Inflammatory macrophage (primary cell): Measurements from ENCODE around the gene MAPK6.
A peak's percentile ranks its signal among the peaks of the same experiment; 100 is the strongest.
"Not testable (repeated sequence)": the region's sequence is repeated elsewhere in the genome, so short reads cannot be mapped to it uniquely, and the experiment has no call there.

Experiments used
- DNase-seq, 2 donors: peaks; one replicate each; pipeline ENCODE4 v3.0.0-alpha.2; 2020 to 2022

The MAPK6 gene

GRCh38 chr15:52080706-52081392, 61.8 kb downstream of the MAPK6 start:
- DNase-seq: no peak

GRCh38 chr15:52082197-52083036, 63.4 kb downstream of the MAPK6 start:
- peak; percentile 35 to 43 for DNase-seq

DNA sequence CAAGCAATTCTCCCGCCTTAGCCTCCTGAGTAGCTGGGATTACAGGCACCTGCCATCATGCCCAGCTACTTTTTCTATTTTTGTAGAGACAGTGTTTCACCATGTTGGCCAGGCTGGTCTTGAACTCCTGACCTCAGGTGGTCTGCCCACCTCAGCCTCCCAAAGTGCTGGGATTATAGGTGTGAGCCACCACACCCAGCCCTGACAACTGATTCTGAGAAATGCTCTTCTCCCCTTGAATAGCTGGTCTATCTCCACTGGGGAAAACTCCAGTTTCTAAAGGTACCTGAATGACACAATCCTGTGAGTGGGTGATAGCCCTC, 64.0 kb downstream of the MAPK6 start:
- DNase-seq: not testable (repeated sequence)

- DNase-seq: no peak
Observed at GRCh38 chr15:52083603-52084002, 64.6 kb downstream of the MAPK6 start.

DNA sequence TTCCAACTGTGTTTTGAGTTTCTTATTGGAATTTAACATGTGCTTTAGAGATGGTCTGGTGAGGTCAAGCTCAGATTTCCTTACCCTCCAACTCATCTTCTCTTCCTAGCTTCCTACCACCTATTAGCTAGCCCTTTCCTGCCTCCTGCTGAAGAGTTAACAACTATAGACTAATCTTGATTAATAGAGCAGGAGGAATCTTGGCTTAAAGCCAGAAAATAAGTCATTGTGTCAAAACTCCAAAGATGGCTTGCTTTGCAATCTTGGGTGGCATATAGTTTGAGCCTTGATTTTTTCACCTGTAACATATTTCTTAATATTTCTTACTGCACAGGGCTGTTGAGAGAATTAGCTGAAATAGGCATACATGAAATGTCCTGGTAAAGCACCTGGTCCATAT, 66.3 kb downstream of the MAPK6 start:
- DNase-seq: no peak

DNA sequence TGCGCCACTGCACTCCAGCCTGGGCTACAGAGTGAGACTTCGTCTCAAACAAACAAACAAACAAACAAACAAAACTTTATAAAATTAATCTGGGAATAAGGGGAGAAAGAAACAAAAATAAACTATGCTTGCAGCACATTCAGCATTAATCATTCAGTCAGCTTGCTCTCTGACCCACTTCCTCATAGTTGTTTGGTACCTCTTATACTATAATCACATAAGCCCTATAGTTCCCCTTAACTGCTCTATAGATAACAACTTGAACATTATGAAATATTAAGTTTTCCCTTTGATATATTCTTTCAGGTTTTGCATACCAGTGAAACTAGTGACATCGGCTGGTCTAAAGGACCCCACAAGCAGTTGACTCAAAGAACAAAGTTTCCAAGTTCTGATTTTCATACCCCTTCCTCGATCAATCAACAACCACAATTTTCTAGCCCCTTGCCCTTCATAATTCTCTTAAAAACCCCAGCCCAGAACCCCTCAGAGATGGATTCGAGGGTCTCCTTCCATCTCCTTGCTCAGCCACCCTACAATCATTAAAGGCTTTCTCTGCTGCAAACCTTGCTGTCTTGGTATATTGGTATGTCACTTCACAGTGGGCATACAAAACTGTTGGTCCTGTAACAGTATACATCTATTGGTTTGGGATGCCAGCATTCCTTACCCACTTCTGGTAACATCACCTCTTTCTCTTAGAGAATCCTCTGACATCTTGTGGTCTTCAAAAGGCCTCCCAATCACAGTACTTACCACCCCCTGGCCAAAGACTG, 67.2 kb downstream of the MAPK6 start:
- peak; percentile 58 to 60 for DNase-seq

DNA sequence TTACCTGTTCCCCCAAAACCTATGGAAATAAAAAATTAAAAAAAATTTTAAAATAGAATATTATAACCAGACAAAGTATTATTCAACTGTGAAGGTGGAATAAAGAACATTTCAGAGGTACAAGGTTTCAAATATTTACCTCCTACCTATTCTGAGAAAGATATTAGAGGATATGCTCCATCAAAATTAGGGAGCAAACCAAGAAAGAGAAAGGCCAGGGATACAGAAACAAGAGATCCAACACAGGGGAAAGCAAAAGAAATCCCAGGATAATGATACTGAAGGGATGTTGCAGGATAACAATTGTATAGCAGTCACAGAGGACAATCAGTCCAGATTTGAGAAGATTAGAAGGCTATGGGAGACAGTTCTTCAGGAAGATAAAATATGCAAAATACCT, 71.2 kb downstream of the MAPK6 start:
- no peak for DNase-seq

GRCh38 chr15:52093167-52093538, 74.1 kb downstream of the MAPK6 start:
- DNase-seq: no peak

- peak; percentile 57 to 61 for DNase-seq
Observed at GRCh38 chr15:52093539-52094510, 74.8 kb downstream of the MAPK6 start.

DNA sequence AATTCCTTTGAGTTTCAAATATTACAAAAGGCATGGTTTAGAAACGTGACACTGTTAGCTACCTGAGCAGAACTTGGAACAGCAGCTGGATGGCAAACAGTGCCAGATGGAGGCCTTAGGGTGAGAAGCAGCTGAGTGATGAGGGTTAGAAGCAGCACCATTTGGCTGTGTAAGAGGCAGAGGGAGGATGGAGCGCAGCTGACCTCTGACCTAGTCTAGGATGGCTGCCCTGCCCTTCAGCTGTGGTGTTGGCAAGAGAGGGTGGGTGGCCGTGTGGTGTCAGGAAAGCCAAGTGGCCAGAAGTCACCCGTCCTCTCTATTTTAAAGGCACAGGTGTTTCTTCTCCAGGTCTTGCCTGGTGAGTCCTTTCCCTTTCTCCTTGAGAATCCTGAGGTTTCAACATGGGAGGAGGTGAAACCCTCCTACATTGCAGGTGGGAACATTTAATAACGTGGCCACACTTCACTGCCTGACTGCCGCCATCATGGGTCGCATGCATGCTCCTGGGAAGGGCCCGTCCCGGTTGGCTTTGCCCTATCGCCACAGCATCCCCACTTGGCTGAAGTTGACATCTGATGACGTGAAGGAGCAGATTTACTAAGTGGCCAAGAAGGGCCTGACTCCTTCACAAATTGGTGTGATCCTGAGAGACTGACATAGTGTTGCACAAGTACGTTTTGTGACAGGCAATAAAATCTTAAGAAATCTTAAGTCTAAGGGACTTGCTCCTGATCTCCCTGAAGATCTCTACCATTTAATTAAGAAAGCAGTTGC, 76.0 kb downstream of the MAPK6 start:
- no peak for DNase-seq

GRCh38 chr15:52095597-52096262, 76.7 kb downstream of the MAPK6 start:
- DNase-seq: peak in 1 of 2 donors; percentile 20

GRCh38 chr15:52096536-52096935, 77.5 kb downstream of the MAPK6 start:
- DNase-seq: not testable (repeated sequence)

GRCh38 chr15:52097180-52097579, 78.2 kb downstream of the MAPK6 start:
- DNase-seq: no peak

DNA sequence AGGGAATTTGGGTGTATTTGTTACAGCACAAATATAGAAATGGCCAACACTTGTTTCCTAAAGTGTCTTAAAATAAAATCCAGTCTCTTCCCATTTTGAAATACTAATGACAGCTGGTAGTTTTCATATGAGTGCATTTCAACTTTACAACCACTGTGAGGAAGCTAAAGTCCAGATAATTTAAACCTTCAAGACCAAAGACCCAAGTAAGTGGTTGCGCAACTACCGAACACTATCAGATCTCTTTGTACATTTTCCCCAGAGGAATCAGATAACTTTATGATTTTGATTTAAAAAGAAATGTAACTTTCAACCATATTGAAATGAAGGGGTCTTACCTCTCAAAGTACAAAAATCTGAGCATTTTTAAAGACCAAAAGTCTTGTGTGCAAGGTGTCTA, 79.3 kb downstream of the MAPK6 start:
- DNase-seq: peak; percentile 37 to 38

DNA sequence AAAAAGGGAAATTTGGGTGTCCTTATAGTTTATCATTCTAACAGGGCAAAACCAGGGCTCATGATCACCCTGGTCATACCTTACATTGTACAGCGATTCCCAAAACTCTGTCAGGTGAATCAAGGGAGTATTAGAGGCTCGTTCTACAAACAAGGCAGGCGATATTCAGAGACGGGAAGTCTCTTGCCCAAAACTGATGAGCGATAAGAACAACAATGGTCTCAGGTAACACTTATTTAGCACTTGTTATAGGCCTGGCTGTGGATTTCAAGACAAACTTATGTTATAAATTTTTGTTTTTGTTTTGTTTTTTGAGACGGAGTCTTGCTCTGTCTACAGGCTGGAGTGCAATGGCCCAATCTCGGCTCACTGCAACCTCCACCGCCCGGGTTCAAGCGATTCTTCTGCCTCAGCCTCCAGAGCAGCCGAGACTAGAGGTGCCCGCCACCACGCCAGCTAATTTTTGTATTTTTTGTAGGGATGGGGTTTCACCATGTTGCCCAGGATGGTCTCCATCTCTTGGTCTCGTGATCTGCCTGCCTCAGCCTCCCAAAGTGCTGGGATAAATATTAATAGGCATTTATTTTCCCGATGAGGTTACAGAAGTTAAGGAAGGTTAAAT, 80.7 kb downstream of the MAPK6 start:
- DNase-seq: no peak

DNA sequence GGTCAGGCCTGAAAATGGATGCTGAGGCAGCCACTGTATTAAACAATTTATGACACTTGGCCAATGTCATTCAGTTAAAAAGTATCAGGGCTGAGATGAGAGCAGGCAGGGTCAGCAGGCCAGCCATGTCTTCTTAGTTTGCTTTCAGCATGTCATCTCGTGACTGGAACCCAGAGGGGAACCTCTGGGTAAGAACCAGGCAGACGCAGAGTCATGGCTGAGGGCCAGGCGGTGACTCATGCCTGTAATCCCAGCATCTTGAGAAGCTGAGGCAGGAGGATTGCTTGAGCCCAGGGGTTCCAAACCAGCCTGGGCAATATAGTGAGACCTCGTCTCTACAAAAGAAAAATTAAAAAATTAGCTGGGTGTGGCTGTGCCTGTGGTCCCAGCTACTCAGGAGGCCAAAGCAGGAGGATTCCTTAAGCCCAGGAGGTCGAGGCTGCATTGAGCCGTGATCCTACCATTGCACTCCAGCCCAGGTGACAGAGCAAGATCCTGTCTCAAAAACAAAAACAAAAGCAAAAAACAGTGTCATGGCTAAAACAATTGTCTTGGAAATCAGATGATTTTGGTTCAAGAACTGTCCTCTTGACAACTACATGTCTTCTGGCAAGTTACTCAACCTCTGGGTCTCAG, 81.9 kb downstream of the MAPK6 start:
- DNase-seq: peak; percentile 93 to 96

- peak; percentile 51 to 61 for DNase-seq
Observed at GRCh38 chr15:52101542-52102323, 82.7 kb downstream of the MAPK6 start.

DNA sequence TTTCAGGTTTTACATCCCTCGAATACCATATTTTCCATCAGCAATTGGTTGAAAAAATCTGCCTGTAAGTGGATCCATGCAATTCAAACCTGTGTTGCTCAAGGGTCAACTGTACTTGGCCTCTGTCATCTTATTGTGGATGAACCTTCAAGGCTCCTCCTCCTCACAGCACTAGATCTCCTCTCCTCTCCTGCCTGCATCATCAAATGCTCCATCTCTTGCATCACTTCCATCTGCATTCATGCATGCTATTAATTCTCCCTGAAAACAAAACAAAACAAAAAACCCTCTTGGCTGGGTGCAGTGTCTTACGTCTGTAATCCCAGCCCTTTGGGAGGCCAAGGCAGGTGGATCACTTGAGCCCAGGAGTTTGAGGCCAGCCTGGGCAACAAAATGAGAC, 83.4 kb downstream of the MAPK6 start:
- peak; percentile 28 to 35 for DNase-seq
